ENCODE measurements around the gene TIMM13.
"Not testable (repeated sequence)": the region's sequence is repeated elsewhere in the genome, so short reads cannot be mapped to it uniquely, and the experiment has no call there.

TIMM13 gene

DNA sequence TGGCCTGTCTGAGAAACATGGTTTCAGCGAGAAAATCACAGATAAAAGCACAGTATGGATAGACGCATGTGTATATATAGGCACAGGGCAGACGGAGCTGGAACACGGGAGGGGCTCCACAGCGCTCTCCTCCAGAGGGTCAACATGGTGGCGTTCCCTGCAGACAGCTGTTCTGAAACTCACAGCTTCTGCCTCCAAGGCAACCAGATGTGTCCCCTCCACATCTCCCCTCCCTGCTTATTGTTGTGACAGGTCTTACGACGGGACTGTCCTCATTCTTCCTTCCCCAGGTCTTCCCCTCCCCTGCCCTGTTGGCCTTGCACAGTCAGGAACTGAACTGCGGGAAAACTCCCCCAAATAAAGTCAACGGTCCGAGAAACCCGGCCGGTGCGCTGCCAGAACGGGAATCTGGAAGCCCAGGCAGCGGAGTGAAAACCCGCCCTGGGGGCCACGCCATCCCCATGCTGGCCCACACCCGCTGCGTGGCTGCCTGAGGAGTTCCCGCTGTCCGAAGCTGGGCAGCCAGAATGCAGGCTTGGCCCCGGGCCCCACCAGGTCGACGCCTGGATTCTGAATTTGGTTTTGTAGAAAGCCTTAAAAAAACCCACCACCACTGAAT, 2.6 kb upstream of the TIMM13 start:
- no peak for DNase-seq

DNA sequence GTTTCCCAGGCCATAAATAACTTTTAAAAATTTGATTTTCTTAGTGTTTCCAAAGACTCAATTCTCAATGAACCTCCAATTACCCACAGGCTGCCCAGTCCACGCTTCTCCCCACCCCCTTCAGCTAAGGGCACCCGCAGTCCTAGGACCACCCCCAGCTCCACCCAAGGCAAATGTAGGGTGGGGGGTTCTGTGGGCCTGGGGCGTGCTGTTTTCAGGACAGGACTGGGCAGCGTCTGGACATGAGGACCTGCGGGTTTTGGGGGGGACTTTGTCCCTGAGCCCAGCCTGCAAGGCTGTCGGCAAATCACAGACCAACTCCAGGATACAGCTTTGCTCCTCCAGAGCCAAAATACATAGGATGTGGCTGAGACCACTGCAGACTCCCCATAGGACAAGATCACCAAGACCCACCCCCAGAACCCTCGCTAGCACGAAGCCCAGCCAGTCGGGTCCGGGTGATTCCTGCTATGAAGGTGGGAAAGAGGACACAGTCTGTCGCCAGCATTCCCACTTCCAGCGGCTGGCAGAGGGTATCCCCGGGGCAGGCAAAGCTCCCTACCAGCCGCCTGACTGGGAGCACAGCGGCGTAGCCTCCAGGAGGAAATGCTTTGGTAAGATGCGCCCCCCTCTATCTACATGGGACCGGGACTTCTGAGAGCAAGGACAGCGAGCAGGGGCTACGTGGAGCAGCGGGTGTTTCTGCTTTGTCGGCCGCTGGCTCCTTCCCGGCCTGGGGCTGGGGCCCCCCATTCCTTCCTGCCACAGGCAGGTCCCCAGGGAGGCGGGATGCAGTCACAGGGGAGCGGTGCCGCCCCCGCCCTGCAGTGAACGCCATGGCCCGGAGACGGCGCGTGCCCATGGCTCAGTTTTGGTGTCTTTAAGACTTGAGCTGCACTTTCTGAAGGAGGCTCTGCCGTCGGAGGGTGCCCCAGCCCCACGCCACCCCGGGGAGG, 1.6 kb upstream of the TIMM13 start:
- DNase-seq, result peak in 1 of 2 experiments; percentile 31

DNA sequence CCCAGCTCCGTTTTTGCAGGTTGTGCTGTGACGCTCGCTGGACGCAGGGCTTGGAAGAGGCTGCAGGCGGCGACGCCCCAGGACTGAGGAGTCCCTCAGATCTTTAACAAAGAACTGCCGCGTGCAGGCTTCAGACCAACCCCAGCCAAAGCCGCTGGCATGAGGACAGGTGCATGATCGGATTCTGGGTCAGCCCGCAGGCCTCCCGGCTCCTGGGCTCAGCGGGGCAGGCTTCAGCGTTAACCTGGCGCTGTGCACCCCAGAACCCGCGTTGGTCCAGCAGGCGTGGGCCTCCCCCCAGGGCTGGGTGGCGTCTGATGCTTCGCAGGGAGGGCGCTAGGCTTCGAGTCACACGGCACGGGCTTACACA, 920 bp upstream of the TIMM13 start:
- DNase-seq, result peak; percentile 5 to 22

DNA sequence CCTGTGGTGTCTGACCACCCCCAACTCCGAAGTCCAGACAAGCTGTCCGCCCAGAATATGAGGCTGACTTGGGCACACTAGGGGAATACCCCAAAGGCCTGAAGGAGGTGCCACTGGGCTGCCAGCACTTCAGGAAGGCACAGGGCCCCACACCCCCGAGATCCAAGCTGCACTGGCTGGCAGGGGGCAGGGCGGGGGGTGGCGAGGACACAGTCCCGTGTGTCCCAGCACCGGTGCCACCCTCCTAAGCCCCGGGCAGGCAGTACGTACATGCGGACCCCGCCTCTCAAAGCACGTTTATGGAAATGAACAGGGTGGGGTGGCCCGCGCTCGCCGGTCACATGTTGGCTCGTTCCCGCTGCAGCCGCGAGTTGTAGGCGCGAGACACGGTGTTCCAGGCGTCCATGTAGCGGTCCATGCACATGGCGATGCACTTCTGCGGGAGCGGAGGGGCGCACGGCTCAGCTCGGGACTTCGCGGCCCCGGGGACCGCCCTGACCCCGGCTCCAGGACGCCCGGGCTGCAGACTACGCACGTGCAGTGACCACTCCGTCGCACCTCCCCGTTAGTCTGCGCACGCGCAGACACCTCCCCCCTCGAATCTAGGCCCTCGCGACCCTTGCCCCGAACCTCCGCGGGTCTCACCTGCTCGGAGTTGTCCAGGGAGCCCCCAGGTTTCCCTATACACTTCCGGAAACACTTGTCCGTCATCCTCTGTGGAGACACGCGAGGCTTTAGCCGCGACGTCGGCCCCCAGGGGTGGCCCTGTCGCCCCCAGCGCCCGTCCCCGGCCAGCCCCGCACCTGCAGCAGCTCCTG, 566 bp downstream of the TIMM13 start:
- peak; percentile 27 to 39 for DNase-seq

DNA sequence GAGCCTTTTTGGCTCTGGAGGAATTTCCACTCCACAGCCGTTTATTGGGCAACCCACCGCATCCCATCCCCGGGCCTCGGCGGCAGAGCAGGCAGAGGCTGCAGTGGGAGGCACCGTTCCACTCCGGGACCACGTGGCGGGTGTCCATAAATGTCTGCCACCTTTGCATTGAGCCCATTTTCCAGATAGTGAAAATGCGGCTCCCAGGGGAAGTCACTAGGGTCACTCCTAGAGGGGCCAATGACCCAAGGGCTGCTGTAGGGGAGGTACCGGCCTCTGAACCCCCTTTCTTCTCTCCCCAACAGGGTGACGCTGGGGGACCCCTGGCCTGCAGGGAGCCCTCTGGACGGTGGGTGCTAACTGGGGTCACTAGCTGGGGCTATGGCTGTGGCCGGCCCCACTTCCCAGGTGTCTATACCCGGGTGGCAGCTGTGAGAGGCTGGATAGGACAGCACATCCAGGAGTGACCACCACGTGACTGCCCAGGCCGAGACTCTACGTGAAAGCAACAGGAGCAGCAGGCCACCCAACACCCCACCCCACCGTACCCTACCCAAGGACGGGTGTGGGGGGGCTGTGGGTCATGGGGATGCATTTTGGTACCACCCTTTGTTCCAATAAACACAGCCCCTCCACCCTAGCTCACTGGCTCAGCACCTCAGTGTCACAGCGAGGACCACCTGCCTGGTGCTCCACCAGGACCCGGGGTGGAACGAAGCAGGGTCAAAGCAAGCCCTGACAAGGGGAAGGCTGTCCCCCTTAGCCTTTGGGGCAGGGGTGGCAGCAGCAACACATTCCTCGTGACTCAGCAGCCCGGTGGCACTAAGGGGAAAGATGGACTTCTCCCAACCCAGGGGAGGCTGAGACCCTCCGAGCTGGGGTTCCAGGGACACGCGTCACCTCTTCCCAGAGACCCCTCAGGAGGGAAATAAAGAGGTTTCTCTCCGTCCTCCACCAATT, 1.5 kb downstream of the TIMM13 start:
- no peak for DNase-seq

DNA sequence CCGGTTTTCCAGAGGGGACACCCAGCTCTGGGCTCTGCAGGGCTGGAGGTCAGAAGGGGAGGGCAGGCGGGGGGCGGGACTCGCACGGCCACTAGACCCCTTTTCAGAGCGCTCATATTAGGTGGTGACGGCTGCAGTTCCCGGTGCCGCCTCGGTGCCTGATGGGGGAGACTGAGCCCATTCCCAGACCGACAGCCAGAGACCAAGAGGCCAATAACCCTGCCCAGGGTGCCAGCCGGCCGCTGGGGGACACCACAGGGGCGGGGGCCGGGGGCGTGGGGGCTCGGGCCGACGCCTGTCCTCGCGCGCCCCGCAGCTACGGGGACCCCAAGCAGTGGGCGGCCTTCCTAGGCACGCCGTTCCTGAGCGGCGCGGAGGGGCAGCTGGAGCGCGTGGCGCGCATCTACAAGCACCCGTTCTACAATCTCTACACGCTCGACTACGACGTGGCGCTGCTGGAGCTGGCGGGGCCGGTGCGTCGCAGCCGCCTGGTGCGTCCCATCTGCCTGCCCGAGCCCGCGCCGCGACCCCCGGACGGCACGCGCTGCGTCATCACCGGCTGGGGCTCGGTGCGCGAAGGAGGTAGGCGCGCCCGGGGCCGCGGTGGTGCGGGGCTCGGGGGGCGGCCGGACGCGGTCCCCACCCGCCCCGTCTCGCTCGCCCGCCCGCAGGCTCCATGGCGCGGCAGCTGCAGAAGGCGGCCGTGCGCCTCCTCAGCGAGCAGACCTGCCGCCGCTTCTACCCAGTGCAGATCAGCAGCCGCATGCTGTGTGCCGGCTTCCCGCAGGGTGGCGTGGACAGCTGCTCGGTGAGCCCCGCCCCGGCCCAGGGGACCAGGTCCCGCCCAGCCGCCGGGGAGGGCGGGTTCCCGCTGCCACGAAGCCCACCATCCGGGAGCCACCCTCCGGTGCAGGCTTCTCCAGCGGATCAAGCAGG, 2.4 kb downstream of the TIMM13 start:
- DNase-seq, result no peak

DNA sequence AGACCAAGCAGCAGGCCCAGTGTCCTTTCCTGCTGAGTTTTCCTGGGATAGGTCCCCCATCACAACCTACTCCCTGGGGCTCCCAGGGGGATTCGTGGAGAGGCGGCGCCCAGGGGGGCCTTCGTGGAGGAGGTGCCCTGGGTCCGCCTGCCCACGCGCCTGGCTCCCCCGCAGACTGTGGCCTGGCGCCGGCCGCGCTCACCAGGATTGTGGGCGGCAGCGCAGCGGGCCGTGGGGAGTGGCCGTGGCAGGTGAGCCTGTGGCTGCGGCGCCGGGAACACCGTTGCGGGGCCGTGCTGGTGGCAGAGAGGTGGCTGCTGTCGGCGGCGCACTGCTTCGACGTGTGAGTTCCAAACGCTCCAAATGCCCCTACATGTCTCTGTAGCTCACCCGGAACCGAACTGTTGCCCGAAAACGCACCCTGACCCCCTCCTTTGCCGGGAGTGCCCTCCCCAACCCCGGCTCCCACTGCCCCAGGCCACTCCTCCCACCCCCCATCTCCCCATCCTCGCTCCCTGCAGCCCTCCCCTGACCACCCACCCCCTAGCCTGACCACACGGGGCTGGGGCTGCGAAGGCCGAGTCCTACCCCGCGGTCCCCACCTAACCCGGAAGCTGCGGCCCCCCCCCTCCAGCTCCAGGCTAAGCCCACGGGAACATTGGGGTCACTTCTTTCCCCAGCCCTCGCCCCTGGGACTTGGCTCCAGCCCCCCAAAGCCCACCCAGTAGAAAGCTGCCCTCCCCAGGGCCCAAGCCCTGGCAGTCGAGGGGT, 3.3 kb downstream of the TIMM13 start:
- DNase-seq, result no peak

DNA sequence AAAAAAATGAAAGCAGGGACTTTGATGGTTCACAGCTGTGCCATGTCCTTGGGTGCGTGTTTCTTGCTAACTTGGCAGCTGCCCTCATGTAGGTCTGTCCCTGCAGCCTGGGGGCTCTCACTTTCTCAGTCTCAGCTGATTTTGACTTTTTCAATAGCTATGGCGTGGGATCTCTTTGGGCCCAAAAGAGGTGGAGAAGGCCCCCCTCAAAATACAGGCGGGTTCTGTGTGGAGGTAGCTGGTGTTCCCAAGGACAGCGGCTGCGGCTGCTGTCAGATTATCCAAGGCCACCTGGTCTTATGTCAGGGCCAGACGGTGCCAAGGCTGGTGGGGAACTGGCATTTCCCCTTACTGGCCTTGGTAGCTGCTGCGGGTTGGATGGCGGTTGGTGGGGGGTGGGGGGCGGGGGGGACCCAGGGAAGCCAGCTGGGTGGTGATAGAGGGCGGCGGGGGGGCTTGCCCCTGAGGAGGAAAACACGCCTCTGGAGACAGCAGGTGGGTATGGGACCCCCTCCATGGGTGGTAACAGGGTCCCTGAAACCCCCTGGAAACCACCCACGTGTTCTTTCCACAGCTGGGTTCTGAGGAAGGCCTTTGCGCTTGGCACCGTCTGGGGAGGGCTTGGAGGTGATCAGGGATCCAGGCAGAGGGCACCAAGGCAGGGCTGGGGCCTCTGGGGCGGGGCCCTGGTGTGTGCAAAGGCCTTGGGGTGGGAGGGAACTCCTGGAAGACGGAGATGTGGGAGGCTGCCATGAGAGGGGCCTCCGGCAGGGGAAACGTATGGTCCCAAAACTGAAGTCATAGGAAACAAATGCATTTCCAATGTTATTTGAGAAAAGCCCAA, 4.1 kb downstream of the TIMM13 start:
- DNase-seq, result no peak

DNA sequence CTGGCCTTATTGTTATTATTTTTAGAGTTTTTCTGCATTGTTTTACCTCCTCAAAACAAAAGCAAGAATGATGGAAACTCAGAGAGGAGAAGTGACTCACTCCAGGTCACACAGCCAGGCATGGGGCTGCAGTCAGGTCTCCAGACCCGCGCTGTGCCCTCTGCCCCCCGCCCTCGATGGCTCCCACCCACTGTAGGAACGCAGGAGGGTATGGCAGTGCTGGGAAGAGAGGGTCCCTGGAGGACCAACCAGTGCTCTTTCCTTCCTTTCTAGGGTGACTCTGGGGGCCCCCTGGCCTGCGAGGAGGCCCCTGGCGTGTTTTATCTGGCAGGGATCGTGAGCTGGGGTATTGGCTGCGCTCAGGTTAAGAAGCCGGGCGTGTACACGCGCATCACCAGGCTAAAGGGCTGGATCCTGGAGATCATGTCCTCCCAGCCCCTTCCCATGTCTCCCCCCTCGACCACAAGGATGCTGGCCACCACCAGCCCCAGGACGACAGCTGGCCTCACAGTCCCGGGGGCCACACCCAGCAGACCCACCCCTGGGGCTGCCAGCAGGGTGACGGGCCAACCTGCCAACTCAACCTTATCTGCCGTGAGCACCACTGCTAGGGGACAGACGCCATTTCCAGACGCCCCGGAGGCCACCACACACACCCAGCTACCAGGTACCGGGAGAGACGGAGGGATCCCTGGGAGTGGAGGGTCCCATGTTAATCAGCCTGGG, 5.6 kb downstream of the TIMM13 start:
- DNase-seq, result no peak

DNA sequence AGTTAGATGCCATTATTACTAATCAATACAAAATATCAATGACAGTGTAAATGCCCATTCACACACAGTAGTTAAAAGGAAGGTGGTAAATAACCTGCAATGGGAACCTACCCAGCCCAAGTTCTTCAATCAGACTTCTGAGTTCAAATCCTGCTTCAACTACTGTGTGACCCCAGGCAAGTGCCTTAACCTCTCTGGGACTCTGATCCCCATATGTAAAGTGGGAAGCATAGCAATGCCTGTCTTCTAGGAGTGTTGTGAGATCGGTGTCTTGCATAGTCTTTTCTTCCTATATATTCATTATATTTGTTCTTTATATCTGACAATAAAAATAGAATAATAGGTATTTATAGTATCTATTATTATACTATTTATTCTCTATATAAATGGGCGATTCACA, 6.9 kb downstream of the TIMM13 start:
- DNase-seq, result no peak

DNA sequence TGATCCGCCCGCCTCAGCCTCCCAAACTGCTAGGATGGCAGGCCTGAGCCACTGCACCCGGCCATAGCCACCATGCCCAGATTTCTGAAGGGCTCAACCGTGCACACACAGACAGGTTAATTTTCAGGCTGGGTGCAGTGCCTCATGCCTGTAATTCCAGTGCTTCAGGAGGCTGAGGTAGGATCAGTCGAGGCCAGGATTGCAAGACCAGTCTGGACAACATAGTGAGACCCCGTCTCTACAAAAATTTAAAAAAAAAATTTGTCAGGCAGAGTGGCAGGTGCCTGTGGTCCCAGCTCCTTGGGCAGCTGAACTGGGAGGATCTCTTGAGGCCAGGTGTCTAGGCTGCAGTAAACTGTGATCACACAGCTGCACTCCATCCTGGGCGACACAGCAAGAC, 7.6 kb downstream of the TIMM13 start:
- DNase-seq, result no peak

DNA sequence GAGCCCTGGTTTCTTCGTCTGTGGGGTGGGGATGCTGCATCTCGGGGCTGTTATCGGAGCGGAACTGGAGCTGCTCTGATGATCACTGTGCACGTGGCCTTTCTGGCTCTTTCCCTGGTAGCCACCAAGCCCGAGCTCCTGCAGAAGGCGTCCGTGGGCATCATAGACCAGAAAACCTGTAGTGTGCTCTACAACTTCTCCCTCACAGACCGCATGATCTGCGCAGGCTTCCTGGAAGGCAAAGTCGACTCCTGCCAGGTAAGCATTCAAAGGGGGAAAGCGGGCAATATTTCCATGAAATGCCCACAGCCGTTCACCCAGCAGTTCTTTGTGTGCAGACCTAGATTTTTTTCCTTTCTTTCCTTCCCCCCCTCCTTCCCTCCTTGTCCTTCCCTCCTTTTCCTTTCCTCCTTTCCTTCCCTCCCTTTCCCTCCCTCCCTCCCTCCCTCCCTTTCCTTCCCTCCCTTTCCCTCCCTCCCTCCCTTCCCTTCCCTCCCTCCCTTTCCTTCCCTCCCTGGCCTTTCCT, 9.4 kb downstream of the TIMM13 start:
- DNase-seq, result no peak

DNA sequence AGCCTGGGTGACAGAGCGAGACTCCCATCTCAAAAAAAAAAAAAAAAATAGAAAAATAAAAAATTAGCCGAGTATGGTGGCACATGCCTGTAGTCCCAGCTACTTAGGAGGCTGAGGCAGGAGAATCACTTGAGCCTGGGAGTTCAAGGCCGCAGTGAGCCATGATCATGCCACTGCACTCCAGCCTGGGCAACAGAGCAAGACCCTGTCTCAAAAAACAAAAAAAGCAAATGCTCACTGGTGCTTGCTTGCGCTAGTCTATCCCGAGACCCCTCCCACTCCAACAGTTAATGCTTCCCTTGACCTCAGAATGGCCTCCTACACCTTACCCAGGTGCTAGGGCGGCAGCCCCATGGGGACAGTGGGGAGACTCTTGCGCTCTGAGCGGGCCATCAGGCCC, 9.9 kb downstream of the TIMM13 start:
- not testable (repeated sequence) for DNase-seq

DNA sequence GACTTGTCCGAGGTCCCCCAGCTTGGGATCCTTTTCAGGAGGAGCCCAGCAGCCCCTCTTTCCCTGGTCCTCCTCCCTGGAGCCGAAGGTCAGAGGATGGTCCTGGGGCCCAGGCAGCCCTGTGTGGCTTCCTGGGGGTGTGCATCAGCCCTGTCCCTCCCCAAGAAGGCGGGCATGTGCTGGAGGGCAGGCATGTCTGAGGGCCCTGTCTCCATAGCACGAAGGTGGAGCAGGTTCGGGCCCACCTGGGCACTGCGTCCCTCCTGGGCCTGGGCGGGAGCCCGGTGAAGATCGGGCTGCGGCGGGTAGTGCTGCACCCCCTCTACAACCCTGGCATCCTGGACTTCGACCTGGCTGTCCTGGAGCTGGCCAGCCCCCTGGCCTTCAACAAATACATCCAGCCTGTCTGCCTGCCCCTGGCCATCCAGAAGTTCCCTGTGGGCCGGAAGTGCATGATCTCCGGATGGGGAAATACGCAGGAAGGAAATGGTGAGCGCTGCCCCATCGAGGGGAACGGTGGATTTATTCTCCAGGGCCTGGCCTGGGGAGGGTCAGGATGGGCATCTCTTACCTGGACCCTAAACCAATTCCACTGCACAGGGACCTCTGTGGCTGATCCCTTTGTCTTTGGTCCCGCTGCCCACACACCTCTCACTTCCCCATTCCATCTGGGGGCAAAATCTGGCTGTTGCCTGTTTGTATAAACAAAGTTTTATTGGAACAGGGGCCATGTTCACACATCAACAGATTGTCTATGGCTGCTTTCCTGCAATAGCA, 10.9 kb downstream of the TIMM13 start:
- no peak for DNase-seq

DNA sequence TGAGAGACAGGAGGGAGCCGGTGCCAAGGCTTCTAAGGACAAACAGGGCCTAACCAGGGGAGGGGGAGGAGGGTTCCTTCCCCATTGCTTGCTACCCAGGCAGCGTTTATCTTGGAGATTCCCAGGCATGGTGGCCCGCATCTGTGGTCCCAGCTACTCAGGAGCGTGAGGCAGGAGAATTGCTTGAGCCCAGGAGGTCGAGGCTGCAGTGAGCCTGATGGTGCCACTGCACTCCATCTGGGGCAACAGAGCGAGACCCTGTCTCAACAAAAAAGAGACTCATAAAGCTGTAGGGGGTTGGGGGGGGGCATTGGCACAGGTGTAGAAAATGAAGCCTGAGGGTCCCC, 11.4 kb downstream of the TIMM13 start:
- DNase-seq, result no peak

DNA sequence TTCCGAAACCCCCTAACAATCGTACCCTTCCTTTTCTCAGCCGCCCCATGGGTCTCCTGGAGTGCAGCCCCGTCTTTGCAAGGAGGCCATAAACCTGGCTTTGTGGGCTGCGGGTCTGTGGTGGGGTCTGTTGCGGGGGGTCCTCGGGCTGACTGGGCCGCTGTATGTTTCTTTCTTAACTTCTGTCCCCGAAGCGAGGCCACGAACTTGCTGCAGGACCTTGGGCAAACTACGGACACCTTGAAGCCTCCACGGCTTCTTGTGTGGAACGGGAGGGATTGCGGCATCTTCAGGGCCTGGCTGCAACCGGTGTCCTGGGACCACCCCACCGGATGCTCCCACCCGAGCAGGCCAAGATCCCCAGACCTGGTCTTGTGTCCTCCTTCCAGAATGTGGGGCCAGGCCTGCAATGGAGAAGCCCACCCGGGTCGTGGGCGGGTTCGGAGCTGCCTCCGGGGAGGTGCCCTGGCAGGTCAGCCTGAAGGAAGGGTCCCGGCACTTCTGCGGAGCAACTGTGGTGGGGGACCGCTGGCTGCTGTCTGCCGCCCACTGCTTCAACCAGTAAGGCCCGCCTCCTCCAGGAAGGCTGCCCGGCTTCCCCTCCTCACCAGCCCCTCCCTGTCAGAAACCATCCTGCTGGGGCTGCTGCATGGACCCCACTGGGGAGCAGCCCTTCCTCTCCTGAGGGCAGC, 12.0 kb downstream of the TIMM13 start:
- no peak for DNase-seq

DNA sequence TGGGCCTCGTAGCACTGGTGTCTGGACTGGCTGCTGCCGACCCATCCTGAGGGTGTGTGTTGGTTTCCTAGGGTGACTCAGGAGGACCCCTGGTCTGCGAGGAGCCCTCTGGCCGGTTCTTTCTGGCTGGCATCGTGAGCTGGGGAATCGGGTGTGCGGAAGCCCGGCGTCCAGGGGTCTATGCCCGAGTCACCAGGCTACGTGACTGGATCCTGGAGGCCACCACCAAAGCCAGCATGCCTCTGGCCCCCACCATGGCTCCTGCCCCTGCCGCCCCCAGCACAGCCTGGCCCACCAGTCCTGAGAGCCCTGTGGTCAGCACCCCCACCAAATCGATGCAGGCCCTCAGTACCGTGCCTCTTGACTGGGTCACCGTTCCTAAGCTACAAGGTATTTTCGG, 13.8 kb downstream of the TIMM13 start:
- DNase-seq, result no peak

All from NCI-H2081 (cell line).